Parathyroid adenoma (tissue), 2 donors: Measurements from ENCODE around the gene GOSR1.
"Not testable (repeated sequence)": the region's sequence is repeated elsewhere in the genome, so short reads cannot be mapped to it uniquely, and the experiment has no call there.

Experiments used
- H2AFZ ChIP-seq: fragments of 300-600 bp; sonication (generic); one replicate; pipeline ENCODE4 v1.7.0; 2017; ENCODE audit warnings: antibody characterized with exemption, mild to moderate bottlenecking
- H3K27ac ChIP-seq: fragments of 300-600 bp; sonication (generic); one replicate; pipeline ENCODE4 v1.7.0; 2017
- H3K27me3 ChIP-seq: fragments of 300-600 bp; sonication (generic); one replicate; pipeline ENCODE4 v1.7.0; 2017; ENCODE audit warnings: low read length; ENCODE audit not compliant: control insufficient read depth, insufficient read depth
- H3K36me3 ChIP-seq: fragments of 300-600 bp; sonication (generic); one replicate; pipeline ENCODE4 v1.7.0; 2017; ENCODE audit warnings: low read length; ENCODE audit not compliant: control insufficient read depth, insufficient read depth
- H3K4me1 ChIP-seq: fragments of 300-600 bp; sonication (generic); one replicate; pipeline ENCODE4 v1.7.0; 2017; ENCODE audit warnings: control low read depth
- H3K4me2 ChIP-seq: fragments of 300-600 bp; sonication (generic); one replicate; pipeline ENCODE4 v1.7.0; 2017; ENCODE audit warnings: low read length
- H3K4me3 ChIP-seq: fragments of 300-600 bp; sonication (generic); one replicate; pipeline ENCODE4 v1.7.0; 2017; ENCODE audit warnings: low read depth, low read length
- H3K79me2 ChIP-seq: fragments of 300-600 bp; sonication (generic); one replicate; pipeline ENCODE4 v1.7.0; 2017; ENCODE audit warnings: control low read depth
- H3K9ac ChIP-seq: fragments of 300-600 bp; sonication (generic); one replicate; pipeline ENCODE4 v1.7.0; 2017; ENCODE audit warnings: mild to moderate bottlenecking
- H3K9me3 ChIP-seq: fragments of 300-600 bp; sonication (generic); one replicate; pipeline ENCODE4 v1.7.0; 2017; ENCODE audit warnings: low read length; ENCODE audit not compliant: control insufficient read depth
- CTCF ChIP-seq: fragments of 300-600 bp; sonication (generic); IDR thresholded peaks from one replicate; pipeline ENCODE4 v1.7.0; 2017; ENCODE audit warnings: antibody characterized with exemption, mild to moderate bottlenecking
- donor health status: primary hyperparathyroidism.

GOSR1 gene

DNA sequence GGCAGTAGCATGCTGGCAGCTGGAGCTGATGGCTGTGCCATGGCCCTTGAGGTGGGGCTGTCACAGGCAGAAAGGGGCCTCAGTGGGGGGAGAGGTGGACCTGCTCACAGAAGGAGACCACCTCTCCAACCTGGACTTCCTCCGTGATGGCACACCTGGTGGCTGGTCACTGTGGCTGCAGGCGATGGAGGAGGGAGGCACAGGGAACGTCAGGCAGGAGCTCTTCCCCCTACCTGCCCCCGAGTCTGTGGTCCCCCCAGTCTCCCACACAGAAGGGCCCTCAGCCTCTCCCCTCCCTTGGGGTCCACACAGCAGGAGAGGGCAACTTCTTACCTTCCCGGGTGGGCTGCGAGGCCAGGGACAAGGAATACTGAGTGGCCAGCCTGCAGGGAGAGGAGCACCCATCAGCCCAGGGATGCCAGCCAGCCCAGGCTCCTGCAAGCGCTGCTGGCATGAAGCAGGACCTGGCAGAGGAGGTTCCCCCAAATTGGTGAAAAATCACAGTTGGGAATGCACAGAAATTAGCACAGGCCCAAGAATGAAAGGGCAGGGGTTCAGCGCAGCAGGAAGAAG lies 96.5 kb downstream of the GOSR1 start:
- Histone ChIP-seq H3K9ac (no peak overlapping the region), H2AFZ (no peak overlapping the region), H3K4me1 (no peaks in the 10 kb centered on the region), H3K79me2 (no peaks in the 10 kb centered on the region), H3K27me3 (no peaks in the 10 kb centered on the region), H3K4me3 (no peak overlapping the region), H3K9me3 (no peaks in the 10 kb centered on the region), H3K27ac (no peak overlapping the region), H3K4me2 (no peak overlapping the region), H3K36me3 (no peaks in the 10 kb centered on the region)
- no peak for TF ChIP-seq CTCF

DNA sequence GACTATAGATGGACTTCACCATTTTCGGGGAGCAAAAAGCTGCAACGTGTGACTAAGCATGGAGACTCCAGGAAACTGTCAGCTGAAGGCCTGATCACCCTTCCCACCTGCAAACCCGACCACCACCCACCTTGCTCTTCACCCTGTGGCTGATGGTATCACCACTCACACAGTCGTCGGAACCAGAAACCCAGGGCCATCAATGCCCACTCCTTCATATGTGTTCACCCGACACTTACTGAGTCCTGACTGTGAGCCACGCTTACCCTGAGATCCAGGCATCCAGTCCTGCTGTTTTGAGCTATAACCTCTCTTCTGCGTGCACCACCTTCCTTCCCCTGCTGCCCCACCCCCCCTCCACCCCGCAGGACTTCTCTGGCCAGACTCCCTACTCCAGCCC lies 97.1 kb downstream of the GOSR1 start:
- H2AFZ ChIP-seq, H3K9me3 ChIP-seq, H3K36me3 ChIP-seq, H3K27me3 ChIP-seq, H3K4me1 ChIP-seq, H3K79me2 ChIP-seq, H3K4me3 ChIP-seq, H3K9ac ChIP-seq, H3K4me2 ChIP-seq, H3K27ac ChIP-seq: not testable (repeated sequence)

DNA sequence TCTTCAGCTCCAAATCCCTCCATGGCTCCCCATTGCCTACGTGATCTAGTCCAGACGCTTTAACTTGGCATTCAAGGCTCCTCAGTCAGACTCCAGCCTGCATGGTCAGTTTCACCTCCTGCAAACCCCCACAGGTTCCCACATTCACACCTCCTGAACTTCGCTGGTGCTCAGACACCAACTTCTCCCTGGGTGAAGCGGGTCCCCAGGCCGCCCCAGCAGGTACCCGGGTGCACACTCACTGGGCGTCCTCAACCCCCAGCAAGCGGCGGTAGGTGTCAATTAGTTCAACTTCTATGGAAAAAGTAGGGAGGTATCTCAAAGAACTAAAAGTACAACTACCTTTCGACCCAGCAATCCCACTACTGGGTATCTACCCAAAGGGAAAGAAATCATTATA lies 97.6 kb downstream of the GOSR1 start:
- H3K4me2 ChIP-seq, H3K27ac ChIP-seq, H3K79me2 ChIP-seq, H3K36me3 ChIP-seq, H3K9ac ChIP-seq, H3K4me1 ChIP-seq, H3K27me3 ChIP-seq, H3K9me3 ChIP-seq, H3K4me3 ChIP-seq, H2AFZ ChIP-seq: not testable (repeated sequence)

- not testable (repeated sequence) for H3K9me3 ChIP-seq, H2AFZ ChIP-seq, H3K36me3 ChIP-seq, H3K9ac ChIP-seq, H3K4me2 ChIP-seq, H3K79me2 ChIP-seq, H3K27ac ChIP-seq, H3K4me1 ChIP-seq, H3K4me3 ChIP-seq, H3K27me3 ChIP-seq
Observed at GRCh38 chr17:30575648-30576325, 98.6 kb downstream of the GOSR1 start.

DNA sequence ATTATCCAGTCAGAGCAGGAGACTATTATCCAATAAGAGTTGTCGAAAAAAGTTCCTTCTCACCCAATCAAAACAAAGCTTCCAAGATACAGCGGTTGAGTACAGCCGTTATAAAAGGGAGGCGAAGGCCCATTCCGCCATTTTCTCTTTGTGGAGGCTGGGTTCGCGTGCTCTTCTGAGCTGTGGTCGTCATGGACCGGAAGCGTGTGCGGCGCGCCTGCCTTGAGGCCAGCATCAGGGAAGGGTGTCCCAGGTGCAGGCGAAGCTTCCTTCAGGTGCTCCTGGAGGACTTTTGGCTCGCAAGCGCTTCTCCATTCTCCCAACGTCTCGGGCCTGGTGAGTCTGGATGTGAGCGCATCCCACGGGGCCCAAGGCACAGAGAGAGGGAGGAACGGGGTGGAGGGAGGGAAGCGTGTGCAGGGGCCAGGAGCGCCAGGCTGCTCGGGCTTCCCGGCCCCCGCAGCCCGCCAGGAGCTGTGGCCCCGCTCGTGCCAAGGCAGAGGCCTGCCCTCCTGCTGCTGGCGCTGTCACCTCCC lies 99.2 kb downstream of the GOSR1 start:
- H2AFZ ChIP-seq = no peak overlapping the region
- H3K36me3 ChIP-seq = no peaks in the 10 kb centered on the region
- no peak overlapping the region for H3K9ac ChIP-seq
- TF ChIP-seq CTCF = no peak
- H3K4me3 ChIP-seq = no peak overlapping the region
- no peaks in the 10 kb centered on the region for H3K79me2 ChIP-seq
- no peak overlapping the region for H3K4me2 ChIP-seq
- no peaks in the 10 kb centered on the region for H3K4me1 ChIP-seq
- H3K27ac ChIP-seq = no peak overlapping the region
- H3K27me3 ChIP-seq = no peaks in the 10 kb centered on the region
- no peaks in the 10 kb centered on the region for H3K9me3 ChIP-seq
